Dermis lymphatic vessel endothelial cell (primary cell): ENCODE results near the gene SPANXN3. TPM values are rescaled to one million over a fixed set of nuclear protein-coding genes. Genes with fewer than 3 reads are reported as not detected.

Experiments
- total RNA-seq: library from RNA; depleted of rRNA; stranded (reverse); fragments of >200 nt; gene quantifications from 2 replicates; pipeline ENCODE4 v1.2.1, GENCODE V29; 2014

The SPANXN3 gene, protein sequence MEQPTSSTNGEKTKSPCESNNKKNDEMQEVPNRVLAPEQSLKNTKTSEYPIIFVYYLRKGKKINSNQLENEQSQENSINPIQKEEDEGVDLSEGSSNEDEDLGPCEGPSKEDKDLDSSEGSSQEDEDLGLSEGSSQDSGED
- total RNA-seq, result not detected in 2 replicates

DNA sequence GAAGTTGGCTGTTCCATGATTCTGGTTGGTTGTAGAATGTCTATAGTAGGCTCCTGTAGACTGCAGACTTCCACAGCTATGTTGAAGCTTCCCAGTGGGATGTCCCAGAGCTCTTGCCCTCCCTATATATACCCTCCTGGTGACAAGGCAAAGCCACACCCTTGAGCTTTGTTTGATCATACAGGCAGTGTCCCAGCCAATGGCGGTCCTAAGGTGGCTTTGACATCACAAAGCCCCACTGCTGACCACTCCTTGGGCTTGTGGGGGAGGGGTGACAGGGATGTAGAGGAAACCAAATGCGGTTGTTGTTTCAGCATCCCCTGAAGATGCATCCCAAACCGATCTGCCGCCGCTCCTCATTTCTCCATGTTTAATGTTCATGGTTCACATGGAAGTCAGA lies at the start of gene SPANXN3:
Gene SPANXN3, minus strand, starts transcription at position 101 of the 400 bp plus-strand sequence. Its CDS starts 84 bp downstream, at position 17.

Other genes with a start within 250 kb of the SPANXN3 start
- gene SLITRK4, start 118.6 kb upstream of the SPANXN3 start, total RNA-seq, result under 0.01 TPM in 1 of 2 replicates, not detected in the other
- not detected in 2 replicates for gene SPANXN2, start 203.3 kb upstream of the SPANXN3 start, total RNA-seq